ENCODE data around the gene LCN10. TPM values are rescaled to one million over a fixed set of nuclear protein-coding genes. Genes with fewer than 3 reads are reported as not detected.
"Not testable (repeated sequence)": the region's sequence is repeated elsewhere in the genome, so short reads cannot be mapped to it uniquely, and the experiment has no call there.

The LCN10 gene
- total RNA-seq, 1 experiment from 2014 or later, result not detected

GRCh38 chr9:136712690-136713544 is 29.8 kb downstream of the LCN10 start:
- Histone ChIP-seq H3K4me3 (ENCODE audit: low read length) (peak overlapping the region; percentile 70), H3K27ac (ENCODE audit: low read length) (no peak overlapping the region), H3K9ac (ENCODE audit: low read length) (peak overlapping the region; percentile 53), H4K20me1 (ENCODE audit: low read length) (no peaks in the 10 kb centered on the region), H3K4me1 (ENCODE audit: insufficient read depth, low read length) (no peaks in the 10 kb centered on the region; the same call in 1 of the 2 replicates), H3K4me2 (ENCODE audit: low read length) (peak overlapping the region; percentile 90), H3K9me2 (replicated peaks; ENCODE audit: low read length) (no peaks in the 10 kb centered on the region), H3K9me3 (ENCODE audit: low read length) (no peaks in the 10 kb centered on the region), H3K36me3 (ENCODE audit: low read depth, low read length) (no peaks in the 10 kb centered on the region), H3F3A (ENCODE audit: low read length, unreplicated experiment) (no peaks in the 10 kb centered on the region), H2AFZ (ENCODE audit: low read length) (0 out of 2 replicates have a peak overlapping the region, but pooled peaks have one; percentile 10), H3K79me2 (ENCODE audit: low read length) (no peaks in the 10 kb centered on the region), H3K27me3 (ENCODE audit: low read length) (no peaks in the 10 kb centered on the region)
- BruUV-seq (replicated peaks), result no TSS peak
- TF ChIP-seq EZH2phosphoT487 (IDR thresholded peaks at IDR 0.05; ENCODE audit: borderline replicate concordance, low read length) (no peak), EZH2 (IDR thresholded peaks at IDR 0.05; ENCODE audit: low read length, unreplicated experiment) (no peak), CTCF (conservative IDR thresholded peaks at IDR 0.05; ENCODE audit: low read depth, low read length) (no peak)
- ChIA-PET CTCF (no interaction called here), POLR2A (ENCODE audit: unreplicated experiment) (no interaction called here)
- no peak for DNase-seq
- intact Hi-C loops (cut with micrococcal nuclease), result no loop called here
- 0 out of 2 replicates have a peak, but pooled peaks have one; percentile 8 for ATAC-seq

- TF ChIP-seq EZH2phosphoT487 (IDR thresholded peaks at IDR 0.05; ENCODE audit: borderline replicate concordance, low read length) (no peak), EZH2 (IDR thresholded peaks at IDR 0.05; ENCODE audit: low read length, unreplicated experiment) (no peak), CTCF (conservative IDR thresholded peaks at IDR 0.05; ENCODE audit: low read depth, low read length) (no peak)
- Histone ChIP-seq H3K4me2 (ENCODE audit: low read length) (peak within 1 kb of the TSS; percentile 90), H3K36me3 (ENCODE audit: low read depth, low read length) (no peaks in the 10 kb centered on the region), H3K4me1 (ENCODE audit: insufficient read depth, low read length) (no peaks in the 10 kb centered on the region; the same call in 1 of the 2 replicates), H3F3A (ENCODE audit: low read length, unreplicated experiment) (no peaks in the 10 kb centered on the region), H3K27ac (ENCODE audit: low read length) (no peak within 1 kb of the TSS), H3K9me2 (replicated peaks; ENCODE audit: low read length) (no peaks in the 10 kb centered on the region), H4K20me1 (ENCODE audit: low read length) (no peaks in the 10 kb centered on the region), H3K4me3 (ENCODE audit: low read length) (peak within 1 kb of the TSS; percentile 70), H3K27me3 (ENCODE audit: low read length) (no peaks in the 10 kb centered on the region), H3K79me2 (ENCODE audit: low read length) (no peaks in the 10 kb centered on the region), H3K9me3 (ENCODE audit: low read length) (no peaks in the 10 kb centered on the region), H3K9ac (ENCODE audit: low read length) (peak within 1 kb of the TSS; percentile 53), H2AFZ (ENCODE audit: low read length) (peak within 1 kb of the TSS; percentile 79)
- intact Hi-C loops (cut with micrococcal nuclease), result no loop called here
- ATAC-seq (peak; percentile 33), DNase-seq (no peak)
- CTCF ChIA-PET, result no interaction called here
- POLR2A ChIA-PET (ENCODE audit: unreplicated experiment), result no interaction called here
- BruUV-seq (replicated peaks), result no TSS peak
Measured at GRCh38 chr9:136711751-136712689, 30.7 kb downstream of the LCN10 start, which contains the start of gene DIPK1B. Gene DIPK1B (plus strand): TSS chr9:136712572. CDS start chr9:136712666, 94 bp downstream.

- H3K36me3 ChIP-seq (ENCODE audit: low read depth, low read length); H3K4me2 ChIP-seq (ENCODE audit: low read length); H3K4me3 ChIP-seq (ENCODE audit: low read length); ATAC-seq; BruUV-seq (replicated peaks); H3F3A ChIP-seq (ENCODE audit: low read length, unreplicated experiment); H3K27ac ChIP-seq (ENCODE audit: low read length); POLR2A ChIA-PET (ENCODE audit: unreplicated experiment); CTCF ChIA-PET; H2AFZ ChIP-seq (ENCODE audit: low read length); H3K9me2 ChIP-seq (replicated peaks; ENCODE audit: low read length); H3K9ac ChIP-seq (ENCODE audit: low read length); intact Hi-C loops (cut with micrococcal nuclease); H3K27me3 ChIP-seq (ENCODE audit: low read length); H4K20me1 ChIP-seq (ENCODE audit: low read length); H3K79me2 ChIP-seq (ENCODE audit: low read length); H3K9me3 ChIP-seq (ENCODE audit: low read length); H3K4me1 ChIP-seq (ENCODE audit: insufficient read depth, low read length): not testable (repeated sequence)
- peak; percentile 51 for DNase-seq
Measured at GRCh38 chr9:136711219-136711648, 31.5 kb downstream of the LCN10 start.

All from PC-3 (cell line).